ENCODE measurements around the gene CACNG3. TPM values are rescaled to one million over a fixed set of nuclear protein-coding genes. Genes with fewer than 3 reads are reported as not detected.

CACNG3 gene
- total RNA-seq, 2 donors from 2014 or later = not detected

- H3K9ac ChIP-seq (ENCODE audit: extremely low read depth, low read length, poor library complexity, severe bottlenecking) = no peak overlapping the region
- Mint-ChIP-seq H3K36me3 (ENCODE audit: low read depth) (no peaks in the 10 kb centered on the region), H3K9me3 (no peaks in the 10 kb centered on the region), H3K27ac (no peak overlapping the region), H3K4me3 (no peak overlapping the region), H3K4me1 (no peaks in the 10 kb centered on the region), H3K27me3 (ENCODE audit: insufficient read depth) (peaks cover 33% of the 10 kb centered on the region)
- peaks cover 12% of the 10 kb centered on the region for H3K27me3 ChIP-seq (ENCODE audit: control insufficient read depth, insufficient read depth, low read length, poor library complexity, severe bottlenecking)
- no peaks in the 10 kb centered on the region for H3K4me1 ChIP-seq (ENCODE audit: control insufficient read depth, insufficient read depth, low read length)
- H3K9me3 ChIP-seq (ENCODE audit: control insufficient read depth, low read length) = no peaks in the 10 kb centered on the region
- H3K4me3 ChIP-seq (ENCODE audit: low read length) = no peak overlapping the region
- TF ChIP-seq, protein P1, sequence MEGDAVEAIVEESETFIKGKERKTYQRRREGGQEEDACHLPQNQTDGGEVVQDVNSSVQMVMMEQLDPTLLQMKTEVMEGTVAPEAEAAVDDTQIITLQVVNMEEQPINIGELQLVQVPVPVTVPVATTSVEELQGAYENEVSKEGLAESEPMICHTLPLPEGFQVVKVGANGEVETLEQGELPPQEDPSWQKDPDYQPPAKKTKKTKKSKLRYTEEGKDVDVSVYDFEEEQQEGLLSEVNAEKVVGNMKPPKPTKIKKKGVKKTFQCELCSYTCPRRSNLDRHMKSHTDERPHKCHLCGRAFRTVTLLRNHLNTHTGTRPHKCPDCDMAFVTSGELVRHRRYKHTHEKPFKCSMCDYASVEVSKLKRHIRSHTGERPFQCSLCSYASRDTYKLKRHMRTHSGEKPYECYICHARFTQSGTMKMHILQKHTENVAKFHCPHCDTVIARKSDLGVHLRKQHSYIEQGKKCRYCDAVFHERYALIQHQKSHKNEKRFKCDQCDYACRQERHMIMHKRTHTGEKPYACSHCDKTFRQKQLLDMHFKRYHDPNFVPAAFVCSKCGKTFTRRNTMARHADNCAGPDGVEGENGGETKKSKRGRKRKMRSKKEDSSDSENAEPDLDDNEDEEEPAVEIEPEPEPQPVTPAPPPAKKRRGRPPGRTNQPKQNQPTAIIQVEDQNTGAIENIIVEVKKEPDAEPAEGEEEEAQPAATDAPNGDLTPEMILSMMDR (conservative IDR thresholded peaks at IDR 0.05) = no peak
- DNase-seq = no peak
- no peaks in the 10 kb centered on the region for H3K36me3 ChIP-seq (ENCODE audit: control insufficient read depth, insufficient read depth, low read length)
- no peak overlapping the region for H3K27ac ChIP-seq (ENCODE audit: low read depth, low read length)
Observed at GRCh38 chr16:24359490-24359889, 103.4 kb downstream of the CACNG3 start.

GRCh38 chr16:24360936-24361335 is 104.8 kb downstream of the CACNG3 start:
- H3K4me3 Mint-ChIP-seq = no peak overlapping the region
- peaks cover 12% of the 10 kb centered on the region for H3K27me3 ChIP-seq (ENCODE audit: control insufficient read depth, insufficient read depth, low read length, poor library complexity, severe bottlenecking)
- H3K9me3 ChIP-seq (ENCODE audit: control insufficient read depth, low read length) = no peaks in the 10 kb centered on the region
- H3K36me3 ChIP-seq (ENCODE audit: control insufficient read depth, insufficient read depth, low read length) = no peaks in the 10 kb centered on the region
- no peak overlapping the region for H3K27ac Mint-ChIP-seq
- TF ChIP-seq, protein P1 (conservative IDR thresholded peaks at IDR 0.05) = no peak
- 91 to 93% methylated on average over 3 to 4 of the region's 4 CpGs for WGBS, 2 experiments (ENCODE audit: insufficient coverage in 1 of 2, insufficient read length in 1 of 2)
- no peak for DNase-seq
- H3K27me3 Mint-ChIP-seq (ENCODE audit: insufficient read depth) = peaks cover 26% of the 10 kb centered on the region
- H3K9ac ChIP-seq (ENCODE audit: extremely low read depth, low read length, poor library complexity, severe bottlenecking) = no peak overlapping the region
- H3K4me3 ChIP-seq (ENCODE audit: low read length) = no peak overlapping the region
- no peaks in the 10 kb centered on the region for H3K4me1 ChIP-seq (ENCODE audit: control insufficient read depth, insufficient read depth, low read length)
- H3K4me1 Mint-ChIP-seq = no peaks in the 10 kb centered on the region
- H3K27ac ChIP-seq (ENCODE audit: low read depth, low read length) = no peak overlapping the region
- H3K36me3 Mint-ChIP-seq (ENCODE audit: low read depth) = no peaks in the 10 kb centered on the region
- no peaks in the 10 kb centered on the region for H3K9me3 Mint-ChIP-seq

DNA sequence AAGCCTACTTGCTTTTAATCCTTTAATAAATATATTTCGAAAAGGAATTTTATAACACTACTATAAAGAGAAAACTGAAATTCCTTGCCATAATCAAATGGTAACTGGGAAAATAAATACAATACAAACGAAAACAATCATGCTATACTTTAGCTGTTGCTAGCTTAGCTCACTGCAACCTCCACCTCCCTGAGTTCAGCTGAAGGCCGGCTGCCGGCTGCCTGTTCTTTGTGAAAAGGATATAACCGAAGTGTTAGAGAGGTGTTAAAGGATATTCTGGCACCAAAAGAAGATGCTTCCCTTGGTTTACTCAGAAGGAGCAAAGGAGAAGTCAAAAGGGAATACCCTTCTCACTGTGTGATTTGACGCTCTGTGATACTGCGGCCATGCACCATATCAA is 108.5 kb downstream of the CACNG3 start:
- Mint-ChIP-seq H3K27ac (no peak overlapping the region), H3K9me3 (no peaks in the 10 kb centered on the region), H3K4me1 (no peaks in the 10 kb centered on the region), H3K27me3 (ENCODE audit: insufficient read depth) (peaks cover 29% of the 10 kb centered on the region), H3K36me3 (ENCODE audit: low read depth) (no peaks in the 10 kb centered on the region), H3K4me3 (no peak overlapping the region)
- H3K36me3 ChIP-seq (ENCODE audit: control insufficient read depth, insufficient read depth, low read length) = no peaks in the 10 kb centered on the region
- H3K9me3 ChIP-seq (ENCODE audit: control insufficient read depth, low read length) = no peaks in the 10 kb centered on the region
- no peak for DNase-seq
- TF ChIP-seq, protein P1 (conservative IDR thresholded peaks at IDR 0.05) = no peak
- no peak overlapping the region for H3K9ac ChIP-seq (ENCODE audit: extremely low read depth, low read length, poor library complexity, severe bottlenecking)
- WGBS, 2 experiments (ENCODE audit: insufficient coverage in 1 of 2, insufficient read length in 1 of 2) = 86 to 92% methylated on average over 1 to 5 of the region's 7 CpGs
- H3K4me1 ChIP-seq (ENCODE audit: control insufficient read depth, insufficient read depth, low read length) = no peaks in the 10 kb centered on the region
- H3K4me3 ChIP-seq (ENCODE audit: low read length) = no peak overlapping the region
- peaks cover 12% of the 10 kb centered on the region for H3K27me3 ChIP-seq (ENCODE audit: control insufficient read depth, insufficient read depth, low read length, poor library complexity, severe bottlenecking)
- no peak overlapping the region for H3K27ac ChIP-seq (ENCODE audit: low read depth, low read length)

All from endodermal cell (in vitro differentiated cells).